ENCODE measurements around the gene OCRL. TPM values are rescaled to one million over a fixed set of nuclear protein-coding genes. Genes with fewer than 3 reads are reported as not detected.

Gene OCRL
- total RNA-seq, 1 experiment from 2014 or later = 25.4 TPM

DNA sequence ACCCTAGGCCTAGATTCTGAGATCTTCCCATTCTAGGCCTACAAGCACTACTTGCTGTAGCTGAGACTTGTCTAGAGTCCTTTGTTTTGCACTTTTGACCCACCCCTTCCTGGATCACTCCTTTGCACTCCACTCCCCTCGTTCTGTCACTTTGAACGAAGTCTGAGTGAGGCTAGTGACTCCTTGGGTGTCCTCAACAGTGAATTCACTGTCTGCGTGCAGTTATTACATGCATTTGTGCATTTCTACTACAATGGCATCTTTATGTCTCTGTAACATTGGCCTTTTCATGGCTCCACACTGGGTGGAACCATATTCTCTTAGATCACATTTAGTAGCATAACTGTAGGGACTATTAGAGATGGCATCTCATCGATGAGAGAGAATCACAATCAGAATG, 50.5 kb downstream of the OCRL start:
- no peak overlapping the region for H3K27ac ChIP-seq (ENCODE audit: low read depth, low read length, poor library complexity, severe bottlenecking)
- no TSS peak for BruUV-seq (replicated peaks)
- no peak for DNase-seq (ENCODE audit: low spot score)
- H3K4me3 ChIP-seq (ENCODE audit: low read depth, low read length, poor library complexity, severe bottlenecking) = no peak overlapping the region
- ChIA-PET CTCF (no interaction called here), POLR2A (ENCODE audit: low non-redundant PET) (no interaction called here)
- H3K4me1 ChIP-seq (ENCODE audit: insufficient read depth, low read length, poor library complexity, severe bottlenecking) = peaks cover 11% of the 10 kb centered on the region
- intact Hi-C loops (cut with micrococcal nuclease; ENCODE audit: unreplicated experiment) = no loop called here
- H3K36me3 ChIP-seq (ENCODE audit: insufficient read depth, low read length, poor library complexity, severe bottlenecking) = peaks cover 4% of the 10 kb centered on the region
- no peaks in the 10 kb centered on the region for H3K9me3 ChIP-seq (ENCODE audit: low read depth, low read length, poor library complexity, severe bottlenecking)
- no peak for TF ChIP-seq EZH2 (IDR thresholded peaks at IDR 0.05; ENCODE audit: borderline replicate concordance, low read depth, low read length, poor library complexity, severe bottlenecking)
- TF ChIP-seq, protein P1, sequence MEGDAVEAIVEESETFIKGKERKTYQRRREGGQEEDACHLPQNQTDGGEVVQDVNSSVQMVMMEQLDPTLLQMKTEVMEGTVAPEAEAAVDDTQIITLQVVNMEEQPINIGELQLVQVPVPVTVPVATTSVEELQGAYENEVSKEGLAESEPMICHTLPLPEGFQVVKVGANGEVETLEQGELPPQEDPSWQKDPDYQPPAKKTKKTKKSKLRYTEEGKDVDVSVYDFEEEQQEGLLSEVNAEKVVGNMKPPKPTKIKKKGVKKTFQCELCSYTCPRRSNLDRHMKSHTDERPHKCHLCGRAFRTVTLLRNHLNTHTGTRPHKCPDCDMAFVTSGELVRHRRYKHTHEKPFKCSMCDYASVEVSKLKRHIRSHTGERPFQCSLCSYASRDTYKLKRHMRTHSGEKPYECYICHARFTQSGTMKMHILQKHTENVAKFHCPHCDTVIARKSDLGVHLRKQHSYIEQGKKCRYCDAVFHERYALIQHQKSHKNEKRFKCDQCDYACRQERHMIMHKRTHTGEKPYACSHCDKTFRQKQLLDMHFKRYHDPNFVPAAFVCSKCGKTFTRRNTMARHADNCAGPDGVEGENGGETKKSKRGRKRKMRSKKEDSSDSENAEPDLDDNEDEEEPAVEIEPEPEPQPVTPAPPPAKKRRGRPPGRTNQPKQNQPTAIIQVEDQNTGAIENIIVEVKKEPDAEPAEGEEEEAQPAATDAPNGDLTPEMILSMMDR (conservative IDR thresholded peaks at IDR 0.05; ENCODE audit: low read depth, low read length) = no peak
- H3K27me3 ChIP-seq (replicated peaks; ENCODE audit: insufficient read depth, low read depth, low read length, poor library complexity) = no peaks in the 10 kb centered on the region

DNA sequence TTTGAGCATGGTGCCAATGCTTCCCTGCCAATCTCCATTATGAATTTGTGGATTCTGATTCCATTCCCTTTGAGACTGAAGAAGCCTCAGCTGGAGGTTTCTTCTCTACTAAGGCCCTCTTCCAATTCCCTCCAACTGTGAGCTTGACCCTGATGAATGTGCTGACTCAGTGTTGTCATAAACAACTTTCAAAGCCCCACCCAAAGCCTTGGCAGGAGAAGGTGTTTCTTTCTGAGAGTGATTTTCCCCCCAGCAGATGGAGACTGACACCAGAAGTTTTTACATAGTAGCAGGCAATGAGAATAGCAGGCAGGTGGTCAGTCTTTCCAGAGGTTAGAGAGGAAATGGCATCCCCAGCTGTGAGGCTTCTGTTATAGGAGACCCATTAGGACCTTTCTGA, 53.1 kb downstream of the OCRL start:
- no peak for DNase-seq (ENCODE audit: low spot score)
- intact Hi-C loops (cut with micrococcal nuclease; ENCODE audit: unreplicated experiment) = no loop called here
- POLR2A ChIA-PET (ENCODE audit: low non-redundant PET) = no interaction called here
- no peaks in the 10 kb centered on the region for H3K27me3 ChIP-seq (replicated peaks; ENCODE audit: insufficient read depth, low read depth, low read length, poor library complexity)
- no peaks in the 10 kb centered on the region for H3K9me3 ChIP-seq (ENCODE audit: low read depth, low read length, poor library complexity, severe bottlenecking)
- TF ChIP-seq EZH2 (IDR thresholded peaks at IDR 0.05; ENCODE audit: borderline replicate concordance, low read depth, low read length, poor library complexity, severe bottlenecking) = no peak
- TF ChIP-seq, protein P1 (conservative IDR thresholded peaks at IDR 0.05; ENCODE audit: low read depth, low read length) = no peak
- H3K36me3 ChIP-seq (ENCODE audit: insufficient read depth, low read length, poor library complexity, severe bottlenecking) = no peaks in the 10 kb centered on the region
- no peak overlapping the region for H3K4me3 ChIP-seq (ENCODE audit: low read depth, low read length, poor library complexity, severe bottlenecking)
- BruUV-seq (replicated peaks) = no TSS peak
- peaks cover 11% of the 10 kb centered on the region for H3K4me1 ChIP-seq (ENCODE audit: insufficient read depth, low read length, poor library complexity, severe bottlenecking)
- CTCF ChIA-PET = no interaction called here
- no peak overlapping the region for H3K27ac ChIP-seq (ENCODE audit: low read depth, low read length, poor library complexity, severe bottlenecking)

DNA sequence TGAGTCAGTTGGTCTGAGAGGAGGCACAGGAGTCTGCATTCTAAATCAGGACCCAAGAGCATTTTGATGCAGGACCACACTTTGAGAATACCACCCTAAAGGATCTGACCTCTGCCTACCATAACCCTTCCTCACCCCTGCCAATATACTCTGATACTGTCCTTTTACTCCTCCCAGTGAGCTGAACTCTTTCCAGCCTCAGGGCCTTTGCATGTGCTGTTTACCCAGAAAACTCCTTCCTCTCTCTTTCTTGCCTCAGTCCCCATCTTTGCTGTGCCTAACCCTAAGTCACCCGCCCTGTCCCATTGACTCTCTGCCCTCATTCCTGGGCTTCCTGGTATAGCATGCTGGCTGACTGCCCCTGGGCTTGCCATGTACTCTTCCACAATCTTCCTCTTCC, 54.7 kb downstream of the OCRL start:
- no peak overlapping the region for H3K27ac ChIP-seq (ENCODE audit: low read depth, low read length, poor library complexity, severe bottlenecking)
- H3K4me3 ChIP-seq (ENCODE audit: low read depth, low read length, poor library complexity, severe bottlenecking) = no peak overlapping the region
- no peaks in the 10 kb centered on the region for H3K9me3 ChIP-seq (ENCODE audit: low read depth, low read length, poor library complexity, severe bottlenecking)
- intact Hi-C loops (cut with micrococcal nuclease; ENCODE audit: unreplicated experiment) = no loop called here
- no peak for DNase-seq (ENCODE audit: low spot score)
- no peaks in the 10 kb centered on the region for H3K27me3 ChIP-seq (replicated peaks; ENCODE audit: insufficient read depth, low read depth, low read length, poor library complexity)
- ChIA-PET POLR2A (ENCODE audit: low non-redundant PET) (no interaction called here), CTCF (no interaction called here)
- no TSS peak for BruUV-seq (replicated peaks)
- peaks cover 11% of the 10 kb centered on the region for H3K4me1 ChIP-seq (ENCODE audit: insufficient read depth, low read length, poor library complexity, severe bottlenecking)
- TF ChIP-seq, protein P1 (conservative IDR thresholded peaks at IDR 0.05; ENCODE audit: low read depth, low read length) = no peak
- no peak for TF ChIP-seq EZH2 (IDR thresholded peaks at IDR 0.05; ENCODE audit: borderline replicate concordance, low read depth, low read length, poor library complexity, severe bottlenecking)
- no peaks in the 10 kb centered on the region for H3K36me3 ChIP-seq (ENCODE audit: insufficient read depth, low read length, poor library complexity, severe bottlenecking)
